ENCODE results near the gene MYO16. TPM values are rescaled to one million over a fixed set of nuclear protein-coding genes. Genes with fewer than 3 reads are reported as not detected.

The MYO16 gene
- total RNA-seq, 1 experiment from 2014 or later: not detected

GRCh38 chr13:109096101-109096500 lies 466.7 kb downstream of the MYO16 start:
- no peak overlapping the region for H3K4me3 Mint-ChIP-seq
- Histone ChIP-seq H3K79me1 (ENCODE audit: insufficient read depth, low read depth, low read length, poor library complexity, severe bottlenecking) (no peaks in the 10 kb centered on the region), H3K27me3 (ENCODE audit: insufficient read depth, low read length) (no peaks in the 10 kb centered on the region), H3K9me3 (ENCODE audit: control insufficient read depth, low read depth, low read length) (no peaks in the 10 kb centered on the region), H3K4me1 (ENCODE audit: insufficient read depth, low read length) (no peaks in the 10 kb centered on the region), H2BK5ac (ENCODE audit: insufficient read length, low read length) (no peak overlapping the region), H4K20me1 (ENCODE audit: control insufficient read depth, insufficient read depth, insufficient read length) (no peaks in the 10 kb centered on the region), H3K23ac (ENCODE audit: insufficient read length, low read depth, low read length) (no peak overlapping the region), H3K4ac (ENCODE audit: low read depth, low read length) (no peak overlapping the region), H4K5ac (ENCODE audit: insufficient read length, low read depth, low read length) (no peak overlapping the region), H4K8ac (replicated peaks; ENCODE audit: insufficient read length, low read depth, low read length) (no peak overlapping the region), H3T11ph (ENCODE audit: low read length) (no peak overlapping the region), H2BK20ac (ENCODE audit: low read depth, low read length, poor library complexity, severe bottlenecking) (no peak overlapping the region), H2AFZ (ENCODE audit: low read length) (no peak overlapping the region), H3K9ac (ENCODE audit: extremely low read depth, insufficient read length, low read length) (no peak overlapping the region), H3K18ac (ENCODE audit: insufficient read length, low read depth, low read length) (no peak overlapping the region), H4K91ac (ENCODE audit: insufficient read length, low read depth, low read length) (no peak overlapping the region), H3K27ac (ENCODE audit: insufficient read length, low read depth, low read length) (no peak overlapping the region), H2AK5ac (ENCODE audit: insufficient read length, low read length) (no peak overlapping the region), H2BK120ac (ENCODE audit: low read depth, low read length, poor library complexity, severe bottlenecking) (no peak overlapping the region), H3K14ac (ENCODE audit: insufficient read depth, low read length) (0 out of 2 replicates have a peak overlapping the region, but pooled peaks have one; percentile 53), H3K56ac (ENCODE audit: insufficient read length, low read depth, low read length) (no peak overlapping the region), H3K4me2 (ENCODE audit: insufficient read depth, insufficient read length, low read length) (no peak overlapping the region), H2BK12ac (ENCODE audit: insufficient read length, low read depth, low read length) (no peak overlapping the region), H3K79me2 (ENCODE audit: insufficient read depth, low read length) (no peaks in the 10 kb centered on the region; the same call in 1 of the 2 replicates), H2BK15ac (ENCODE audit: low read depth, low read length) (no peak overlapping the region), H3K23me2 (ENCODE audit: insufficient read length, low read depth, low read length, poor library complexity, severe bottlenecking) (no peaks in the 10 kb centered on the region)
- no peak for DNase-seq
- WGBS (ENCODE audit: extremely low coverage, insufficient read length, low lambda C conversion rate): no CpG with 5 or more reads among the region's 6 CpGs
- H3K9me3 Mint-ChIP-seq: peaks cover 3 to 6% of the 10 kb centered on the region in 2 experiments; a peak in 3 of 5 replicates
- TF ChIP-seq, protein P1, sequence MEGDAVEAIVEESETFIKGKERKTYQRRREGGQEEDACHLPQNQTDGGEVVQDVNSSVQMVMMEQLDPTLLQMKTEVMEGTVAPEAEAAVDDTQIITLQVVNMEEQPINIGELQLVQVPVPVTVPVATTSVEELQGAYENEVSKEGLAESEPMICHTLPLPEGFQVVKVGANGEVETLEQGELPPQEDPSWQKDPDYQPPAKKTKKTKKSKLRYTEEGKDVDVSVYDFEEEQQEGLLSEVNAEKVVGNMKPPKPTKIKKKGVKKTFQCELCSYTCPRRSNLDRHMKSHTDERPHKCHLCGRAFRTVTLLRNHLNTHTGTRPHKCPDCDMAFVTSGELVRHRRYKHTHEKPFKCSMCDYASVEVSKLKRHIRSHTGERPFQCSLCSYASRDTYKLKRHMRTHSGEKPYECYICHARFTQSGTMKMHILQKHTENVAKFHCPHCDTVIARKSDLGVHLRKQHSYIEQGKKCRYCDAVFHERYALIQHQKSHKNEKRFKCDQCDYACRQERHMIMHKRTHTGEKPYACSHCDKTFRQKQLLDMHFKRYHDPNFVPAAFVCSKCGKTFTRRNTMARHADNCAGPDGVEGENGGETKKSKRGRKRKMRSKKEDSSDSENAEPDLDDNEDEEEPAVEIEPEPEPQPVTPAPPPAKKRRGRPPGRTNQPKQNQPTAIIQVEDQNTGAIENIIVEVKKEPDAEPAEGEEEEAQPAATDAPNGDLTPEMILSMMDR (conservative IDR thresholded peaks at IDR 0.05): no peak
- H3K36me3 Mint-ChIP-seq (ENCODE audit: insufficient read depth in 1 of 3, low read depth in 3 of 3): peaks cover 0 to 6% (median 0%) of the 10 kb centered on the region in 3 experiments; a peak in 4 of 7 replicates
- H3K4me1 Mint-ChIP-seq: no peaks in the 10 kb centered on the region
- H3K27ac Mint-ChIP-seq: no peak overlapping the region; a peak in 1 of 7 replicates
- H3K27me3 Mint-ChIP-seq (ENCODE audit: low read depth): no peaks in the 10 kb centered on the region
